COLO829 (cell line): ENCODE data around the gene TMEM207.

Source experiments
- DNase-seq: peaks from one replicate; pipeline ENCODE4 v3.0.0; 2012; ENCODE audit warnings: low spot score

Gene TMEM207

DNA sequence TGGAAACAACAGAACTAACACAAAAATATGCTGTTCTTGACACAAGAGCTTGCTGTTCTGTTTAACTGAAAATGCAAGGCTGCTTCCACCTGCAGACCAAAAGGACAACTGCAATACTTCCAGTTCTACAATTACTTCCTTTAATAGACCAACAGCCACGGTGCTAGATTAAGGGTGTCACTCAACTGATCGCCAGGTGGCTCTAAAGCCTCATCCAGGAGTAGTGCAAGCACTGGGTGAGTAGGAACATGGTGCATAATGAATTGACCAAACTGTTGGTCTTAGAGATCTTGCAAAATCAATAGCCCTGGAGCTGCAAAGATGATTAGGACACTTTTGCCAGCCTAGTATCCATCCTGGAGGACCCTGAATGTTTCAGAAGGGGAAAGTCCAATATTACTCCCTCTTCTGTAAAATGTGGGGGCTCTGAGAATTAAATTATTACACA, 65.4 kb downstream of the TMEM207 start:
- DNase-seq, result peak; percentile 77

DNA sequence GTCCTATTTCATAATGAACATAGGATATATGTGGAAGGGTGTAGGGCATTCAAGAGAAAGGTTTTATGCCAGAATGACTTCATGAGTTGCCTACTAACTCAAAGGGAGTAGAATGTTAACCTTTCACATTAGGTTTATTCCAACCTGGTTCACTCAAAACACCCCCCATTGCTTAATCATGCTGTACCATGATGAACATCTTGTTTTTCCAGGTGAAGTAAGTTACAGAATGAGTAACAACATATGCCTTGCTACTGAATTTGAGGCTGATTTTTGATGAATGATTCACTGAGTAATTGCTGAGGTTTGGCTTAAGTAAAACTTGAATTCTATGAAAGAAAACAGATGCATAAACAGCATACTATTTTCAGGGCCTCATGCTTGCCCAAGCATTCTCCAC, 67.6 kb downstream of the TMEM207 start:
- DNase-seq, result no peak

DNA sequence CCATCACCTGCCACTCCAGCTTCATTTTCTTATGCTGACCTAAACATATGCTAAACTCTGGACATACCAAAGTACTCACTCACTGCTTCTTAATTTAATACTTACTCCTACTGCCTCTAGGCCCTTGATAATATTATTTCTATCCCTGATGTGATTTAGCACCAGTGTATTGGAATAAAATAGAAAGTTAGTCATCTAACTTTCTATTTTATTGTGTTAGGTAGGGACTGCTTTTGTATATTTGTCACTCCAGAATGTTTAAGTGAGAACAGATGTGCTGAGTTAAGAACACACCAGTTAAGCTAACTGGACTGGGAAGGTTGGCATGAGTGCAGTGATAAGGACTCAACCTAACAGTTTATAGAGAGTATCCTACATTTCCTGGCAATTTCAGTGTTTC, 68.3 kb downstream of the TMEM207 start:
- no peak for DNase-seq

DNA sequence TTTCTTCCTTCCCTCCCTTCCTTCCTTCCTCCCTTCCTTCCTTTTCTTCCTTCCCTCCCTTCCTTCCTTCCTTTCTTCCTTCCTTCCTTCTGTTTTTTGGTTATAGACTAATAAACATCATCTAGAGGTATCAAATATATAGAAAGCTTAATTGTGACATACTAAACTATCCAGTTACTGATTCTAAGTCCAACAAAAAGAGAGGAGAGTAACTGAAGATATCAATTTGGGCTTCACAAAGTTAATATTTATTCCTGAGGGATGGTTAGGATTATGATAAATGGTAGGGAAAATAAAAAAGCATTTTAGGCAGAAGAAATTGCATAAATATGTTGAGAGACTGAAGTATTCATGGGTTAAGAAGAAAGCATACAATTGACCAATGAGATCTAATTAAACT, 69.5 kb downstream of the TMEM207 start:
- no peak for DNase-seq
